ENCODE results near the gene UHRF1.
"Not testable (repeated sequence)": the region's sequence is repeated elsewhere in the genome, so short reads cannot be mapped to it uniquely, and the experiment has no call there.

DNA sequence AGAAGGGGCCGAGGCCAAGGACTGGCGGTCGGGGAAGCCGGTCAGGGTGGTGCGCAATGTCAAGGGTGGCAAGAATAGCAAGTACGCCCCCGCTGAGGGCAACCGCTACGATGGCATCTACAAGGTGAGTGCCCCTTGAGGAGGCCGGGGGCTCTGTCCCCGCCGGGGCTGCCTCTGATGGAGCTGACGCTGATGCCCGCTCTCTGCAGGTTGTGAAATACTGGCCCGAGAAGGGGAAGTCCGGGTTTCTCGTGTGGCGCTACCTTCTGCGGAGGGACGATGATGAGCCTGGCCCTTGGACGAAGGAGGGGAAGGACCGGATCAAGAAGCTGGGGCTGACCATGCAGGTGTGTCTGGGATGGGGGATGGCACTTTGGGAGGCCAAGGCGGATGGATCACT is 41.3 kb downstream of the UHRF1 start:
- TF ChIP-seq POLR2AphosphoS5, CTCF, POLR2A (IDR thresholded peaks at IDR 0.05): not testable (repeated sequence)

All from breast epithelium (tissue), 3 donors.